ENCODE results near the gene AIFM3. TPM values are rescaled to one million over a fixed set of nuclear protein-coding genes. Genes with fewer than 3 reads are reported as not detected.

AIFM3 gene
- total and polyA plus RNA-seq, 2 of the 13 experiments (the other 11 are each of a cell fraction or from before 2014, with no cell fraction given) = 9.0 to 15.3 TPM

- TF ChIP-seq TIGD3 (CRISPR knock-in tag; IDR thresholded peaks at IDR 0.05; ENCODE audit: borderline replicate concordance) = no peak
- TF ChIP-seq CSRNP1 (CRISPR knock-in tag; IDR thresholded peaks at IDR 0.05) = no peak; the same call in 1 of the 2 replicates
- TF ChIP-seq MEF2D (CRISPR knock-in tag; IDR thresholded peaks at IDR 0.05) = no peak
- TF ChIP-seq ZNF713 (CRISPR knock-in tag; IDR thresholded peaks at IDR 0.05) = no peak
- TF ChIP-seq ZNF17 (CRISPR knock-in tag; IDR thresholded peaks at IDR 0.05) = 0 out of 2 replicates have a peak, but pooled peaks have one; percentile 77
Measured at GRCh38 chr22:21001601-21002325, 34.7 kb downstream of the AIFM3 start, which contains the start of gene THAP7 (continued).

DNA sequence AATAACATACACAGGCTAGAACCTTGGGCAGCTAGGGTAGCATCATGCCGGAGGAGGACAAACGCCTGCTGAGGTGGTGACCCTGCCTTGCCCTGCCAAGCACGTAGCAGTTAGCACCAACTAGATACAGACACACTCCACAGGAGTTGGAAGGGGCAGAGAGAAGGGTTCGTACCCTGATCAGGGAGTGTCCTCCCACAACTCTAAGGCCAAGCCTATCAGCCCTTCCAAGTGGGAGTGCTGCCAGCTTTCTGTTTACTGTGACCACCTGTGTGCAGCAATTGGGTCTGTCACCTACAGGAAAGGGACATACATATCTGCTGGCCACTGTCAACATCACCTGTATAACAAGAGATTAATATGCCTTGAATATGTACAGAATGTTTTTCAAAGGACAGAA, 36.7 kb downstream of the AIFM3 start:
- Histone ChIP-seq H4K20me1 (ENCODE audit: insufficient read depth, low read length) (0 out of 2 replicates have a peak, but pooled peaks cover 2% of the 10 kb centered on the region), H3K36me3 (replicated peaks in 1 of 2; ENCODE audit: control insufficient read depth in 1 of 2, insufficient read depth in 2 of 2, low read length in 2 of 2) (peaks cover 7 to 18% of the 10 kb centered on the region in 2 experiments; a peak in 4 of 5 replicates), H3K4me1 (ENCODE audit: insufficient read depth, low read length) (peaks cover 30% of the 10 kb centered on the region), H3K27ac (ENCODE audit: extremely low read length, insufficient read depth, low read length) (no peak overlapping the region), H2AFZ (ENCODE audit: low read length) (no peak overlapping the region), H3K4me3 (replicated peaks in 1 of 3; ENCODE audit: insufficient read depth in 1 of 3, low read depth in 2 of 3, low read length in 3 of 3) (peak overlapping the region in 2 of 3 experiments; percentile 19 to 89; a peak in 3 of 6 replicates), H3K9ac (ENCODE audit: insufficient read depth, low read depth, low read length) (no peak overlapping the region), H3K27me3 (ENCODE audit: control insufficient read depth in 1 of 2, insufficient read depth in 2 of 2, low read length in 2 of 2) (no peaks in the 10 kb centered on the region; a peak in 1 of 5 replicates), H3K79me2 (ENCODE audit: insufficient read depth, low read length) (peaks cover 18% of the 10 kb centered on the region), H3K4me2 (ENCODE audit: low read depth, low read length) (peak overlapping the region; percentile 95), H3K9me3 (ENCODE audit: low read length) (no peaks in the 10 kb centered on the region)
- TF ChIP-seq POLR2A (IDR thresholded peaks at IDR 0.05; ENCODE audit: insufficient read depth in 1 of 2, low read depth in 2 of 2, low read length in 2 of 2) = peak in 1 of 2 experiments; percentile 36; a peak in 1 of 4 replicates
- TF ChIP-seq, protein P1, sequence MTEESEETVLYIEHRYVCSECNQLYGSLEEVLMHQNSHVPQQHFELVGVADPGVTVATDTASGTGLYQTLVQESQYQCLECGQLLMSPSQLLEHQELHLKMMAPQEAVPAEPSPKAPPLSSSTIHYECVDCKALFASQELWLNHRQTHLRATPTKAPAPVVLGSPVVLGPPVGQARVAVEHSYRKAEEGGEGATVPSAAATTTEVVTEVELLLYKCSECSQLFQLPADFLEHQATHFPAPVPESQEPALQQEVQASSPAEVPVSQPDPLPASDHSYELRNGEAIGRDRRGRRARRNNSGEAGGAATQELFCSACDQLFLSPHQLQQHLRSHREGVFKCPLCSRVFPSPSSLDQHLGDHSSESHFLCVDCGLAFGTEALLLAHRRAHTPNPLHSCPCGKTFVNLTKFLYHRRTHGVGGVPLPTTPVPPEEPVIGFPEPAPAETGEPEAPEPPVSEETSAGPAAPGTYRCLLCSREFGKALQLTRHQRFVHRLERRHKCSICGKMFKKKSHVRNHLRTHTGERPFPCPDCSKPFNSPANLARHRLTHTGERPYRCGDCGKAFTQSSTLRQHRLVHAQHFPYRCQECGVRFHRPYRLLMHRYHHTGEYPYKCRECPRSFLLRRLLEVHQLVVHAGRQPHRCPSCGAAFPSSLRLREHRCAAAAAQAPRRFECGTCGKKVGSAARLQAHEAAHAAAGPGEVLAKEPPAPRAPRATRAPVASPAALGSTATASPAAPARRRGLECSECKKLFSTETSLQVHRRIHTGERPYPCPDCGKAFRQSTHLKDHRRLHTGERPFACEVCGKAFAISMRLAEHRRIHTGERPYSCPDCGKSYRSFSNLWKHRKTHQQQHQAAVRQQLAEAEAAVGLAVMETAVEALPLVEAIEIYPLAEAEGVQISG (CRISPR knock-in tag; IDR thresholded peaks at IDR 0.05) = peak; percentile 27; the same call in 1 of the 2 replicates
- no peak for TF ChIP-seq KDM3A (CRISPR knock-in tag; IDR thresholded peaks at IDR 0.05; ENCODE audit: low read depth)
- TF ChIP-seq TFAP4 (IDR thresholded peaks at IDR 0.05; ENCODE audit: borderline replicate concordance, low read depth) = peak; percentile 63; the same call in 1 of the 2 replicates
- peak; percentile 33; the same call in 1 of the 2 replicates for TF ChIP-seq SALL1 (CRISPR knock-in tag; IDR thresholded peaks at IDR 0.05)
- no peak for TF ChIP-seq MEIS2 (CRISPR knock-in tag; IDR thresholded peaks at IDR 0.05)
- TF ChIP-seq, protein P2, sequence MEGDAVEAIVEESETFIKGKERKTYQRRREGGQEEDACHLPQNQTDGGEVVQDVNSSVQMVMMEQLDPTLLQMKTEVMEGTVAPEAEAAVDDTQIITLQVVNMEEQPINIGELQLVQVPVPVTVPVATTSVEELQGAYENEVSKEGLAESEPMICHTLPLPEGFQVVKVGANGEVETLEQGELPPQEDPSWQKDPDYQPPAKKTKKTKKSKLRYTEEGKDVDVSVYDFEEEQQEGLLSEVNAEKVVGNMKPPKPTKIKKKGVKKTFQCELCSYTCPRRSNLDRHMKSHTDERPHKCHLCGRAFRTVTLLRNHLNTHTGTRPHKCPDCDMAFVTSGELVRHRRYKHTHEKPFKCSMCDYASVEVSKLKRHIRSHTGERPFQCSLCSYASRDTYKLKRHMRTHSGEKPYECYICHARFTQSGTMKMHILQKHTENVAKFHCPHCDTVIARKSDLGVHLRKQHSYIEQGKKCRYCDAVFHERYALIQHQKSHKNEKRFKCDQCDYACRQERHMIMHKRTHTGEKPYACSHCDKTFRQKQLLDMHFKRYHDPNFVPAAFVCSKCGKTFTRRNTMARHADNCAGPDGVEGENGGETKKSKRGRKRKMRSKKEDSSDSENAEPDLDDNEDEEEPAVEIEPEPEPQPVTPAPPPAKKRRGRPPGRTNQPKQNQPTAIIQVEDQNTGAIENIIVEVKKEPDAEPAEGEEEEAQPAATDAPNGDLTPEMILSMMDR (CRISPR knock-in tag; IDR thresholded peaks at IDR 0.05) = 0 out of 2 replicates have a peak, but pooled peaks have one; percentile 5
- ChIA-PET CTCF (ENCODE audit: low intra/inter-chr PET ratio, low total read pairs) (no interaction called here), POLR2A (interaction anchor here (1.1 to 3.4 kb wide), 6 partner anchors 9 to 52 kb away, joined by 3 to 45 read pairs (median 12); partner anchors contain the start of genes LZTR1 and P2RX6)
- no peak for DNase-seq (ENCODE audit: low spot score)
- 82% methylated on average over 3 of the region's 4 CpGs for WGBS (ENCODE audit: low lambda C conversion rate)
- intact Hi-C loops (cut with micrococcal nuclease; ENCODE audit: unreplicated experiment) (loop anchor here (2.0 kb wide), 1 partner anchor 41 kb away; no protein-coding TSS in a partner anchor), in situ Hi-C loops (cut with HindIII; ENCODE audit: extremely low pct_ligation_motif_present, low pct_unique_long_range_greater_than_20kb) (no loop called here)
- no TSS peak for BruUV-seq (replicated peaks)
- no peak for ATAC-seq
- FAIRE-seq = peak; percentile 18
